H9 (cell line): ENCODE measurements around the gene CAVIN3. TPM values are rescaled to one million over a fixed set of nuclear protein-coding genes. Genes with fewer than 3 reads are reported as not detected.

Source experiments
- DNase-seq: peaks from one replicate; pipeline ENCODE4 v3.0.0-alpha.2; 2017
- H2AFZ ChIP-seq: one replicate; pipeline ENCODE4 v1.6.1; 2013; ENCODE audit warnings: mild to moderate bottlenecking, low read length, control low read depth, moderate library complexity
- H2AK5ac ChIP-seq: 2 replicates; pipeline ENCODE4 v1.6.1; 2013; ENCODE audit warnings: low read length, control low read depth, mixed read lengths; ENCODE audit not compliant: insufficient read length
- H2BK120ac ChIP-seq: one replicate; pipeline ENCODE4 v1.6.1; 2013; ENCODE audit warnings: low read depth, mild to moderate bottlenecking, low read length, control low read depth, inconsistent platforms; ENCODE audit not compliant: poor library complexity, severe bottlenecking
- H2BK12ac ChIP-seq: 2 replicates; pipeline ENCODE4 v1.6.1; 2013; ENCODE audit warnings: low read length, control low read depth, mixed read lengths, low read depth; ENCODE audit not compliant: insufficient read length
- H2BK15ac ChIP-seq: 2 replicates; pipeline ENCODE4 v1.6.1; 2013; ENCODE audit warnings: low read depth, low read length, control low read depth
- H2BK20ac ChIP-seq: one replicate; pipeline ENCODE4 v1.6.1; 2013; ENCODE audit warnings: low read depth, mild to moderate bottlenecking, low read length, control low read depth, inconsistent platforms; ENCODE audit not compliant: poor library complexity, severe bottlenecking
- H2BK5ac ChIP-seq: 2 replicates; pipeline ENCODE4 v1.6.1; 2013; ENCODE audit warnings: low read length, control low read depth, mixed read lengths; ENCODE audit not compliant: insufficient read length
- H3K14ac ChIP-seq: 2 replicates; pipeline ENCODE4 v1.6.1; 2013; ENCODE audit warnings: low read length, control low read depth; ENCODE audit not compliant: insufficient read depth
- H3K18ac ChIP-seq: 2 replicates; pipeline ENCODE4 v1.6.1; 2013; ENCODE audit warnings: low read depth, mild to moderate bottlenecking, mixed read lengths, low read length, control low read depth; ENCODE audit not compliant: insufficient read length
- H3K23ac ChIP-seq: 2 replicates; pipeline ENCODE4 v1.6.1; 2013; ENCODE audit warnings: low read length, control low read depth, mixed read lengths, low read depth; ENCODE audit not compliant: insufficient read length
- H3K23me2 ChIP-seq: 2 replicates; pipeline ENCODE4 v1.6.1; 2013; ENCODE audit warnings: low read depth, mild to moderate bottlenecking, mixed read lengths, low read length, control low read depth; ENCODE audit not compliant: insufficient read length, poor library complexity, severe bottlenecking
- H3K27ac ChIP-seq: 2 replicates; pipeline ENCODE4 v1.5.1; 2013; ENCODE audit warnings: low read length, control low read depth, mixed read lengths, low read depth; ENCODE audit not compliant: insufficient read length
- H3K27me3 ChIP-seq: 2 replicates; pipeline ENCODE4 v1.6.1; 2013; ENCODE audit warnings: low read length, control low read depth, inconsistent platforms; ENCODE audit not compliant: insufficient read depth
- H3K4ac ChIP-seq: 2 replicates; pipeline ENCODE4 v1.6.1; 2013; ENCODE audit warnings: low read depth, mild to moderate bottlenecking, control low read depth, inconsistent platforms, low read length, moderate library complexity
- H3K4me1 ChIP-seq: 2 replicates; pipeline ENCODE4 v1.6.1; 2013; ENCODE audit warnings: low read length, control low read depth, inconsistent platforms; ENCODE audit not compliant: insufficient read depth
- H3K4me2 ChIP-seq: 2 replicates; pipeline ENCODE4 v1.6.1; 2013; ENCODE audit warnings: low read length, control low read depth, mixed read lengths; ENCODE audit not compliant: insufficient read length, insufficient read depth
- H3K56ac ChIP-seq: 2 replicates; pipeline ENCODE4 v1.6.1; 2013; ENCODE audit warnings: low read depth, mild to moderate bottlenecking, mixed read lengths, low read length, control low read depth; ENCODE audit not compliant: insufficient read length
- H3K79me1 ChIP-seq: 2 replicates; pipeline ENCODE4 v1.6.1; 2013; ENCODE audit warnings: low read depth, mild to moderate bottlenecking, moderate library complexity, low read length, control low read depth, inconsistent platforms; ENCODE audit not compliant: insufficient read depth, poor library complexity, severe bottlenecking
- H3K79me2 ChIP-seq: 2 replicates; pipeline ENCODE4 v1.6.1; 2013; ENCODE audit warnings: low read length, control low read depth, inconsistent platforms; ENCODE audit not compliant: insufficient read depth
- H3K9ac ChIP-seq: 2 replicates; pipeline ENCODE4 v1.6.1; 2013; ENCODE audit warnings: low read length, control low read depth, mixed read lengths; ENCODE audit not compliant: insufficient read length; ENCODE audit errors: extremely low read depth
- H3K9me3 ChIP-seq: one replicate; pipeline ENCODE4 v1.6.1; 2013; ENCODE audit warnings: low read depth, low read length, inconsistent platforms; ENCODE audit not compliant: control insufficient read depth
- H3T11ph ChIP-seq: one replicate; pipeline ENCODE4 v1.6.1; 2013; ENCODE audit warnings: mild to moderate bottlenecking, low read length, control low read depth, inconsistent platforms
- H4K20me1 ChIP-seq: one replicate; pipeline ENCODE4 v1.6.1; 2013; ENCODE audit not compliant: control insufficient read depth, insufficient read length, insufficient read depth
- H4K5ac ChIP-seq: 2 replicates; pipeline ENCODE4 v1.6.1; 2013; ENCODE audit warnings: low read depth, mild to moderate bottlenecking, mixed read lengths, low read length, control low read depth; ENCODE audit not compliant: insufficient read length
- H4K8ac ChIP-seq: replicated peaks from 2 replicates; pipeline ENCODE4 v1.6.1; 2013; ENCODE audit warnings: low read length, control low read depth, mixed read lengths, low read depth; ENCODE audit not compliant: insufficient read length
- H4K91ac ChIP-seq: 2 replicates; pipeline ENCODE4 v1.6.1; 2013; ENCODE audit warnings: low read depth, mild to moderate bottlenecking, moderate library complexity, mixed read lengths, low read length, control low read depth; ENCODE audit not compliant: insufficient read length
- H3K27ac Mint-ChIP-seq, 3 experiments: 2 replicates in 2 of 3; 3 replicates in 1 of 3; pipeline ENCODE4 v1.8.0; 2020 to 2021; ENCODE audit warnings: mixed read lengths in 3 of 3, mild to moderate bottlenecking in 1 of 3, moderate library complexity in 1 of 3
- H3K27me3 Mint-ChIP-seq: 2 replicates; pipeline ENCODE4 v1.8.0; 2021; ENCODE audit warnings: low read depth, mild to moderate bottlenecking, moderate library complexity, mixed read lengths
- H3K36me3 Mint-ChIP-seq, 3 experiments: 2 replicates in 2 of 3; 3 replicates in 1 of 3; pipeline ENCODE4 v1.8.0; 2020 to 2021; ENCODE audit warnings: low read depth in 3 of 3, mixed read lengths in 3 of 3; ENCODE audit not compliant: insufficient read depth in 1 of 3
- H3K4me1 Mint-ChIP-seq, 2 experiments: 2 replicates each; pipeline ENCODE4 v1.8.0; 2020; ENCODE audit warnings: mixed read lengths in 2 of 2
- H3K4me3 Mint-ChIP-seq, 2 experiments: 2 replicates in 1 of 2; 3 replicates in 1 of 2; pipeline ENCODE4 v1.8.0; 2020 to 2021; ENCODE audit warnings: mild to moderate bottlenecking in 2 of 2, mixed read lengths in 2 of 2, moderate library complexity in 1 of 2
- H3K9me3 Mint-ChIP-seq, 2 experiments: 2 replicates in 1 of 2; 3 replicates in 1 of 2; pipeline ENCODE4 v1.8.0; 2020; ENCODE audit warnings: mild to moderate bottlenecking in 2 of 2, mixed read lengths in 2 of 2, moderate library complexity in 1 of 2
- CTCF ChIP-seq: fragments of 200-600 bp; sonication (generic); conservative IDR thresholded peaks from 3 replicates; pipeline ENCODE4 v1.8.0; 2021; ENCODE audit warnings: antibody characterized with exemption, mild to moderate bottlenecking
- WGBS: extraction: QIAGEN DNeasy Blood & Tissue Kit; methylation state at CpG from one replicate; pipeline ENCODE4 v1.1.7; 2013; ENCODE audit warnings: missing lambda C conversion rate, low lambda C conversion rate, mixed read lengths; ENCODE audit not compliant: insufficient read length; ENCODE audit errors: extremely low coverage; 5-methylcytosine and 5-hydroxymethylcytosine counted together
- total RNA-seq: library from RNA; stranded (reverse); gene quantifications from 2 replicates; pipeline ENCODE4 v1.2.1, GENCODE V29; 2021

CAVIN3 gene
- total RNA-seq, 1 experiment from 2014 or later = 60.0 TPM

DNA sequence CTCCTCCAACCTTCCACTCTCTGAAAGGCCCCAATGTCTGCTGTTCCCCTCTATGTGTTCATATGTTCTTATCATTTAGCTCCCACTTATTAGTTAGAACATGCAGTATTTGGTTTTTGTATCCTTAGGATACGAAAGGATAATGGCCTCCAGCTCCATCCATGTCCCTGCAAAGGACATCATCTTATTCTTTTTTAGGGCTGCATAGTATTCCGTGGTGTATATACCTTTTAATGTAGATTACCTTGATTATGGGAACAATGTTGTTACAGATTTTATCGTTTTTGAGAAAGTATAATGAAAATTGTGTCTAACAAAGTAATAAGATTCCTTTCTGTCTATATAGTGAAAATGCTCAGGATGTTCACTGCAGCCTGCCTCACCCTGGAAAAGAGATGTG lies 16.0 kb upstream of the CAVIN3 start:
- Histone ChIP-seq H2BK120ac (no peak overlapping the region), H2BK15ac (no peak overlapping the region), H3K23ac (no peak overlapping the region), H3K4me2 (no peak overlapping the region), H3K56ac (no peak overlapping the region), H2BK5ac (no peak overlapping the region), H3K79me2 (no peaks in the 10 kb centered on the region), H3K18ac (no peak overlapping the region), H4K5ac (no peak overlapping the region), H3K4ac (no peak overlapping the region), H2AK5ac (no peak overlapping the region), H3K14ac (no peak overlapping the region), H3K9me3 (no peaks in the 10 kb centered on the region), H3K79me1 (no peaks in the 10 kb centered on the region), H3K27me3 (no peaks in the 10 kb centered on the region), H3K4me1 (no peaks in the 10 kb centered on the region; the same call in 1 of the 2 replicates), H2BK20ac (no peak overlapping the region), H3K23me2 (no peaks in the 10 kb centered on the region), H2BK12ac (no peak overlapping the region), H2AFZ (no peak overlapping the region), H3T11ph (no peak overlapping the region), H4K20me1 (no peaks in the 10 kb centered on the region), H4K91ac (no peak overlapping the region), H3K27ac (no peak overlapping the region), H4K8ac (no peak overlapping the region), H3K9ac (no peak overlapping the region)
- Mint-ChIP-seq H3K4me3 (no peak overlapping the region), H3K9me3 (no peaks in the 10 kb centered on the region; a peak in 1 of 5 replicates), H3K36me3 (peaks cover 0 to 13% (median 5%) of the 10 kb centered on the region in 3 experiments; a peak in 4 of 7 replicates), H3K27ac (no peak overlapping the region), H3K27me3 (no peaks in the 10 kb centered on the region), H3K4me1 (peaks cover 20 to 23% of the 10 kb centered on the region in 2 experiments)
- DNase-seq = no peak
- 100% methylated on average over 1 of the region's 3 CpGs for WGBS
- TF ChIP-seq CTCF = no peak
